Colonic mucosa (tissue), 4 donors: Measurements from ENCODE around the gene VAV2. TPM values are rescaled to one million over a fixed set of nuclear protein-coding genes. Genes with fewer than 3 reads are reported as not detected.

Source experiments
- DNase-seq: peaks from one replicate; pipeline ENCODE4 v3.0.0-alpha.2; 2020
- H3K27ac ChIP-seq: fragments of 200-600 bp; one replicate; pipeline ENCODE4 v1.8.0; 2021
- H3K27me3 ChIP-seq: fragments of 200-600 bp; one replicate; pipeline ENCODE4 v1.8.0; 2021
- H3K36me3 ChIP-seq: fragments of 200-600 bp; one replicate; pipeline ENCODE4 v1.8.0; 2021
- H3K4me1 ChIP-seq: fragments of 200-600 bp; one replicate; pipeline ENCODE4 v1.8.0; 2021; ENCODE audit warnings: mild to moderate bottlenecking
- H3K4me3 ChIP-seq: fragments of 200-600 bp; one replicate; pipeline ENCODE4 v1.8.0; 2021
- H3K9ac ChIP-seq, 2 donors: one replicate each; pipeline ENCODE4 v1.7.0; 2013; ENCODE audit warnings: control low read depth in 2 of 2, low read depth in 2 of 2, low read length in 2 of 2
- H3K9me3 ChIP-seq: fragments of 200-600 bp; one replicate; pipeline ENCODE4 v1.8.0; 2021
- CTCF ChIP-seq: fragments of 200-600 bp; IDR thresholded peaks from one replicate; pipeline ENCODE4 v1.8.0; 2022; ENCODE audit warnings: antibody characterized with exemption, mild to moderate bottlenecking
- intact Hi-C: fragments of 100-400 bp; cut with DNase I; formaldehyde crosslinking; loops from one replicate; pipeline ENCODE4 v1.14.1; 2022
- total RNA-seq, 2 donors: library from RNA; stranded (reverse); fragmentation: NEBNext Ultra II Directional in 1 of 2; extraction: Animal tissue kit (Norgen Biotek cat#: 25700) in 1 of 2; gene quantifications; one replicate each; pipeline ENCODE4 v1.2.1, GENCODE V29; 2021
- donor health status: healthy.
- donor health status: DM: no; HTN: no; CAD: no.
- donor health status: DM: no; HTN: no; CAD: no.

VAV2 gene
- total RNA-seq, 2 donors from 2014 or later: 30.7 to 45.1 TPM

GRCh38 chr9:134033516-134034214 is 41.5 kb upstream of the VAV2 start:
- Histone ChIP-seq H3K4me3 (no peak overlapping the region), H3K27me3 (no peaks in the 10 kb centered on the region), H3K9me3 (no peaks in the 10 kb centered on the region), H3K9ac (no peak overlapping the region), H3K4me1 (no peaks in the 10 kb centered on the region), H3K36me3 (peaks cover 10% of the 10 kb centered on the region), H3K27ac (no peak overlapping the region)
- no peak for DNase-seq
- no peak for TF ChIP-seq CTCF
- intact Hi-C loops: no loop called here

DNA sequence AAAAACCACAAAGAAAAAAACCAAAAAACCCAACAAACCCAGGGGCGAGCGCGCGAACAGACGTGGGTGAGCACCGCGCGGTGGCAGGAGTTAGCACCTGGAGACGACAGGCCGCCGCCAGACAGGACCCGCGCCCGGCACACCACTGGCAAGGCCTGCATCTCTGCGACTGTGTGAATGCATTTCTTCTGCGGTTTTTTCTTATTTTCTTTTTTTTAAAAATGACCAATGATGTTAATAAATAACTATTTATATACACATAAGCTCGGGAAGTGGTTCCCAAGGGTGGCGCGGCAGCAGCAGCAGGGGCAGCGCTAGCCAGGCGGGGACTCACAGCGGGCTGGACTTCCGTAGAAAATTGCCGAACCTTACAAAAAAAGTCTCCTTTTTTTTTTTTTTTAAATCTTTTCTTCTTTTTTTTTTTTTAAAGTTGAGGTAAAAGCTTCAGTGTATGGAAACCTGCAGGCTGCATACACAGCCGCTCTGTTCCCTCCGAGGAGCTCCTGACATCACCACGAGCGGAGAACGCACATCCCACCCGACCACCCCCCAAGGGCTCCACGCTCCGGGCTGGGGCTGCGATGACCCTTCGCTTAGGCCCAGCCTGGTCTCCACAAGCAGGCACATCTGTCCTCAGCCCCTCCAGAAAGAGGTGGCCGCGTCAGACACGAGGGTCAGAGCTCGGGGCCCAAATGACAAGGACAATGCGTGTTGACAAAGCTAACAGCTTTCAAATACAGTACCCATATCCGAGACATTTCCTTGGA is 40.5 kb upstream of the VAV2 start:
- intact Hi-C loops: no loop called here
- no peak for TF ChIP-seq CTCF
- H3K4me3 ChIP-seq: no peak overlapping the region
- no peak for DNase-seq
- H3K9ac ChIP-seq: no peak overlapping the region
- H3K4me1 ChIP-seq: no peaks in the 10 kb centered on the region
- peaks cover 10% of the 10 kb centered on the region for H3K36me3 ChIP-seq
- no peaks in the 10 kb centered on the region for H3K9me3 ChIP-seq
- no peaks in the 10 kb centered on the region for H3K27me3 ChIP-seq
- H3K27ac ChIP-seq: no peak overlapping the region

DNA sequence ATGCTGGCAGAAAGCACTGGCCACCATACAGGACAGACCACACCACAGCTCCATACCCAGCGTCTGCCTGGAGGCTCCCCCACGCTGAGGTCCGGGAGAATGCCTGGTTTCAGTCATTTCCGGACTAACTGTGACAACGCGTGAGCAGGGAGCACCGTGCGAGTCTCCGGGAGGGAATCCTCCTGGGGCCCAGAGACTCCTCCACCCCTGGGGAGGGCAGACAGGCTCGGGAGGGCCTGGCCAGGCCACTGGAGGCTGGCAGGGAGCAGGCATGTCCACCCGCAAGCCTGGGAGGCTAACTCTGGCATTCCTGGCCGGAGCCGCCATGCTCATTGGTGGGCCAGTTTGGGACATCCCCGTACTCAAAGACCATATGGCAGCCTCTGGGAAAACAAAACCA is 39.7 kb upstream of the VAV2 start:
- intact Hi-C loops: no loop called here
- Histone ChIP-seq H3K36me3 (peaks cover 10% of the 10 kb centered on the region), H3K9ac (no peak overlapping the region), H3K27me3 (no peaks in the 10 kb centered on the region), H3K4me1 (no peaks in the 10 kb centered on the region), H3K4me3 (no peak overlapping the region), H3K27ac (no peak overlapping the region), H3K9me3 (no peaks in the 10 kb centered on the region)
- TF ChIP-seq CTCF: no peak
- no peak for DNase-seq

DNA sequence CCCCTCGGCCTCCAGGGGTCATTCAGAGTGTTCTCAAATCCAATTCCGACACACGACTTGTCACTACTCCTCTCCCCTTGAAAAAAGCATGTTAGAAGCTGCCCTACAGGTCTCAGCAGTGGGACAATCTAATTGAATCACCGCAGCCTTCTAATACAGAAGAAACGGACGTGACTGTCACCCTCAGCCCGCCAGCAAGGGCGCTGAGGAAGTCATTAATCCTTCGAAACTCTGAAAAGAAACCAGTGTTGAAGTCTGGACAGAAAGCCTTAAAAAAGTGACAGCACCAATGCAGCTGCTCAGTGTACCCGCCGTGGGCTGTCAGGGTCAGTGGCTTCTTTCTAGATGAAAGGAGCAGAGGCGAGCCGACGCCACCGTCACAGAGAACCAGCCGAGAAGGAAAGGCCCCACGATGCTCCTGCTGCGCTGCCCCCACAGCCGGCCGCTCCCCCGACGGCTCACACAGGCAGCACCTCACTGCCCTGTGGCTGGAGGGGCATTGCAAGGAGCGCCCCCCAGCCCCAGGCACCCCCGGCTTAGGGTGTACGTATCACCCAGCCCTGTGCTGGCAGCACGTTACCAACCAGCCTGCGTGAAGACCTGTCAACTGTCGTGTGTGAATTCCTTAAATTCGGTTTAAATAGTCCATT is 38.8 kb upstream of the VAV2 start:
- TF ChIP-seq CTCF: no peak
- H3K4me1 ChIP-seq: no peaks in the 10 kb centered on the region
- H3K27me3 ChIP-seq: no peaks in the 10 kb centered on the region
- H3K9ac ChIP-seq: no peak overlapping the region
- H3K9me3 ChIP-seq: no peaks in the 10 kb centered on the region
- peaks cover 10% of the 10 kb centered on the region for H3K36me3 ChIP-seq
- H3K4me3 ChIP-seq: no peak overlapping the region
- no peak for DNase-seq
- intact Hi-C loops: no loop called here
- H3K27ac ChIP-seq: no peak overlapping the region

DNA sequence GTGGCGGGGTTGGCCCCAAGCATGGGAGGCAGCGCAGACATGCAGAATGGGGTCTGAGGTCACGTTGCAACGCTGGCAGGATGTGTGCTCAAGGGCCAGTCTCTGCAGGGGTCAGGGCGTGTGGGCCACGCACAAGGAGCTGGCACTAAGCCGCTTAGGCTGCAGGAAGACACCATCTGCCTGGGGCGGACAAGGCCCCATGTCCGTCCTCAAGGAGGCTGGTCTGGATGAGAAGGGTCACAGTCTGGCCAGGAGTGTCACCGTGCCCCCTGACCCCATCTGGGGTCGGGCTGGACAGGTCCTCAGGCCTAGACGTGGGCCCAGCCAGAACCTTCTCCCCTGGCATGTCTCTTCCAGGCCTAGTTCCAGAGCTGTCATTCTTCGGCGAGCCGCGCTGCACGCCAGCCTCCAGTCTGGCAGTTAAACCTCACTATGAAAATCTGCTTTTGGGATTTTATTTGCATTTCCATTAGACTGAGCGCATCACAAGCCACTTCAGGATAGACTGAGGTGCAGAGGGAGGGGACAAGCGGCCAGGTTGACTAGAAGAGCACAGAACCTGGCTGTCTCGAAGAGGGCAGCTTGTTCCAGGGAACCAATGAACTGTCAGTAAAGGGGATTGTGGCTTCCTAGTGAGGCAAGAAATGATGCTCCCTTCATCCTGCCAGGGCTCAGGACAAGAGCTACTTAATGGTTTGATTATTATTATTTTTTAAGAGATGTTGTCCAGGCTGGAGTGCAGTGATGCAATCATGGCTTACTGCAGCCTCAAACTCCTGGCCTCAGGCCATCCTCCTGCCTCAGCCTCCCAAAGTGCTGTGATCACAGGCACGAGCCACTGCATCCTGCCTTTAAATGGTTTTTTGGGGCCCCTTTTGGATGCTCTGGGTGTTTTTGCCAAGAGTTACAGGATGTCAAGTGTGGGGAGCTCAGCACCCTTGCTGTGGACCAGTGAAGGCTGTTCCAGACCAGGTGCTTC is 37.4 kb upstream of the VAV2 start:
- Histone ChIP-seq H3K4me1 (no peaks in the 10 kb centered on the region), H3K27me3 (no peaks in the 10 kb centered on the region), H3K9ac (no peak overlapping the region), H3K4me3 (no peak overlapping the region), H3K27ac (no peak overlapping the region), H3K36me3 (peaks cover 6% of the 10 kb centered on the region), H3K9me3 (no peaks in the 10 kb centered on the region)
- TF ChIP-seq CTCF: no peak
- intact Hi-C loops: no loop called here
- no peak for DNase-seq
